GM12878 (cell line): ENCODE measurements around the gene SSH3. TPM values are rescaled to one million over a fixed set of nuclear protein-coding genes. Genes with fewer than 3 reads are reported as not detected.

ENCODE experiments used
- ATF2 ChIP-seq: IDR thresholded peaks from 2 replicates; pipeline ENCODE4 v1.6.1; 2012; ENCODE audit warnings: low read length, inconsistent platforms
- NKRF ChIP-seq: fragments of 450-650 bp; conservative IDR thresholded peaks from 2 replicates; pipeline ENCODE4 v1.6.1; 2017; ENCODE audit warnings: mild to moderate bottlenecking, moderate library complexity
- PRDM15 ChIP-seq: fragments of 450-650 bp; formaldehyde crosslinking; IDR thresholded peaks from 2 replicates; pipeline ENCODE4 v1.4.0; 2020; ENCODE audit warnings: mild to moderate bottlenecking, moderate library complexity
- TCF3 ChIP-seq: IDR thresholded peaks from 2 replicates; pipeline ENCODE4 v1.6.1; 2012; ENCODE audit warnings: low read depth, mild to moderate bottlenecking, low read length, borderline replicate concordance; ENCODE audit not compliant: insufficient read depth
- polyA plus RNA-seq, 11 experiments: library from polyadenylated mRNA; depleted of rRNA in 4 of 11; unstranded in 6 of 11; stranded (reverse) in 5 of 11; fragments of >200 nt; fragmentation: Nextera tagmentation in 4 of 11; fragmentation: Illumina TruSeq in 1 of 11; extraction: Ambion mirVana in 4 of 11; extraction: Trizol in 1 of 11; gene quantifications; 1 replicate in 1 of 11; 2 replicates in 10 of 11; pipeline versions ENCODE4 v1.2.1 to v1.2.3, GENCODE V29; 2011 to 2016; ENCODE audit warnings: inconsistent platforms in 2 of 11, missing spikeins in 2 of 11, low read depth in 1 of 11
- total RNA-seq, 4 experiments: library from RNA; depleted of rRNA in 3 of 4; stranded (reverse); fragments of >200 nt in 3 of 4; fragmentation: Illumina TruSeq in 1 of 4; extraction: Trizol in 1 of 4; gene quantifications; 2 replicates each; pipeline versions ENCODE4 v1.2.1 to v1.2.3, GENCODE V29; 2013 to 2021

The SSH3 gene
- total and polyA plus RNA-seq, 10 of the 15 experiments (the other 5 are each of a cell fraction or from before 2014, with no cell fraction given): 0.05 to 0.83 (median 0.28) TPM; not detected in 3

- TF ChIP-seq NKRF (no peak), ATF2 (no peak), PRDM15 (CRISPR knock-in tag) (no peak), TCF3 (no peak)
These were observed 35.9 kb upstream of the SSH3 start (continued) for GRCh38 chr11:67267188-67268080.
